NCI-H2171 treated with DMSO at 0.1 percent for 48 hours (cell line): ENCODE data around the gene TFEC.
"Not testable (repeated sequence)": the region's sequence is repeated elsewhere in the genome, so short reads cannot be mapped to it uniquely, and the experiment has no call there.

Experiments
- DNase-seq: peaks from one replicate; lab custom pipeline; 2025; lab: John Stamatoyannopoulos, UW

The TFEC gene

GRCh38 chr7:115988401-115988800 lies 42.2 kb downstream of the TFEC start:
- DNase-seq: no peak

GRCh38 chr7:115987486-115987885 lies 43.1 kb downstream of the TFEC start:
- DNase-seq: no peak

GRCh38 chr7:115984105-115984504 lies 46.5 kb downstream of the TFEC start:
- DNase-seq: no peak

- DNase-seq: no peak
Observed at GRCh38 chr7:115980159-115980558, 50.4 kb downstream of the TFEC start.

GRCh38 chr7:115976651-115977050 lies 53.9 kb downstream of the TFEC start:
- DNase-seq: no peak

GRCh38 chr7:115975766-115976165 lies 54.8 kb downstream of the TFEC start:
- DNase-seq: no peak

- DNase-seq: no peak
Observed at GRCh38 chr7:115973406-115973805, 57.2 kb downstream of the TFEC start.

GRCh38 chr7:115971506-115971905 lies 59.1 kb downstream of the TFEC start:
- DNase-seq: no peak

- no peak for DNase-seq
Observed at GRCh38 chr7:115968596-115968995, 62.0 kb downstream of the TFEC start.

- no peak for DNase-seq
Observed at GRCh38 chr7:115968171-115968570, 62.4 kb downstream of the TFEC start.

GRCh38 chr7:115965796-115966475 lies 64.6 kb downstream of the TFEC start:
- DNase-seq: no peak

GRCh38 chr7:115965236-115965635 lies 65.3 kb downstream of the TFEC start:
- DNase-seq: no peak

- DNase-seq: no peak
Observed at GRCh38 chr7:115964799-115965198, 65.8 kb downstream of the TFEC start.

GRCh38 chr7:115962340-115962739 lies 68.2 kb downstream of the TFEC start:
- no peak for DNase-seq

- DNase-seq: no peak
Observed at GRCh38 chr7:115953592-115954255, 76.8 kb downstream of the TFEC start.

- DNase-seq: no peak
Observed at GRCh38 chr7:115952832-115953231, 77.7 kb downstream of the TFEC start.

GRCh38 chr7:115951547-115951946 lies 79.0 kb downstream of the TFEC start:
- no peak for DNase-seq

GRCh38 chr7:115941703-115942268 lies 88.8 kb downstream of the TFEC start:
- no peak for DNase-seq

GRCh38 chr7:115940460-115941060 lies 90.0 kb downstream of the TFEC start:
- DNase-seq: no peak

GRCh38 chr7:115937960-115938359 lies 92.6 kb downstream of the TFEC start:
- DNase-seq: no peak

- peak; percentile 40 for DNase-seq
Observed at GRCh38 chr7:115933471-115933870, 97.1 kb downstream of the TFEC start.

- no peak for DNase-seq
Observed at GRCh38 chr7:115932880-115933279, 97.7 kb downstream of the TFEC start.

GRCh38 chr7:115930184-115930583 lies 100.4 kb downstream of the TFEC start:
- DNase-seq: not testable (repeated sequence)
